ENCODE data around the gene SYNGR4. TPM values are rescaled to one million over a fixed set of nuclear protein-coding genes. Genes with fewer than 3 reads are reported as not detected.

The SYNGR4 gene
- total RNA-seq, 6 donors from 2014 or later: not detected

- no peak overlapping the region for H3K4me3 ChIP-seq
- H3K4me1 ChIP-seq: no peaks in the 10 kb centered on the region
- no peaks in the 10 kb centered on the region for H3K9me3 ChIP-seq
- H3K27me3 ChIP-seq: no peaks in the 10 kb centered on the region
- DNase-seq: no peak
- WGBS, 2 donors: 83 to 98% methylated on average over 2 of the region's 2 CpGs
- H3K36me3 ChIP-seq: peaks cover 0 to 7% (median 0%) of the 10 kb centered on the region in 4 donors
- no peak for TF ChIP-seq POLR2A (IDR thresholded peaks at IDR 0.05)
- no peak for TF ChIP-seq POLR2AphosphoS5 (IDR thresholded peaks at IDR 0.05)
- TF ChIP-seq EP300 (IDR thresholded peaks at IDR 0.05): no peak
- no peak for TF ChIP-seq CTCF (IDR thresholded peaks at IDR 0.05)
- no peak overlapping the region for H3K27ac ChIP-seq
- ATAC-seq (ENCODE audit: low FRiP score in 2 of 2): no peak
These were observed 18.0 kb upstream of the SYNGR4 start for GRCh38 chr19:48346191-48346590.

- H3K36me3 ChIP-seq: peaks cover 0 to 3% (median 0%) of the 10 kb centered on the region in 4 donors
- DNase-seq (no peak), ATAC-seq (ENCODE audit: low FRiP score in 2 of 2) (no peak)
- TF ChIP-seq CTCF (IDR thresholded peaks at IDR 0.05): no peak
- TF ChIP-seq POLR2AphosphoS5 (IDR thresholded peaks at IDR 0.05): no peak
- no peak for TF ChIP-seq EP300 (IDR thresholded peaks at IDR 0.05)
- no peak for TF ChIP-seq POLR2A (IDR thresholded peaks at IDR 0.05)
- 60 to 63% methylated on average over 5 of the region's 5 CpGs for WGBS, 2 donors
- no peak overlapping the region for H3K4me3 ChIP-seq
- no peak overlapping the region for H3K27ac ChIP-seq
- H3K4me1 ChIP-seq: no peaks in the 10 kb centered on the region
- H3K27me3 ChIP-seq: no peaks in the 10 kb centered on the region
- no peaks in the 10 kb centered on the region for H3K9me3 ChIP-seq
These were observed 16.1 kb upstream of the SYNGR4 start for GRCh38 chr19:48348045-48348444.

- DNase-seq (no peak), ATAC-seq (ENCODE audit: low FRiP score in 2 of 2) (no peak)
- no peak overlapping the region for H3K4me3 ChIP-seq
- H3K27me3 ChIP-seq: no peaks in the 10 kb centered on the region
- no peak overlapping the region for H3K27ac ChIP-seq
- peaks cover 0 to 3% (median 0%) of the 10 kb centered on the region in 4 donors for H3K36me3 ChIP-seq
- TF ChIP-seq CTCF (IDR thresholded peaks at IDR 0.05) (no peak), POLR2A (IDR thresholded peaks at IDR 0.05) (no peak), POLR2AphosphoS5 (IDR thresholded peaks at IDR 0.05) (no peak), EP300 (IDR thresholded peaks at IDR 0.05) (no peak)
- WGBS, 2 donors: 92 to 93% methylated on average over 7 of the region's 7 CpGs
- H3K9me3 ChIP-seq: no peaks in the 10 kb centered on the region
- H3K4me1 ChIP-seq: no peaks in the 10 kb centered on the region
These were observed 15.4 kb upstream of the SYNGR4 start for GRCh38 chr19:48348737-48349136.

- WGBS, 2 donors: 92 to 94% methylated on average over 5 of the region's 5 CpGs
- no peaks in the 10 kb centered on the region for H3K9me3 ChIP-seq
- H3K27ac ChIP-seq: no peak overlapping the region
- H3K27me3 ChIP-seq: no peaks in the 10 kb centered on the region
- DNase-seq (no peak), ATAC-seq (ENCODE audit: low FRiP score in 2 of 2) (no peak)
- H3K4me3 ChIP-seq: no peak overlapping the region
- H3K36me3 ChIP-seq: no peaks in the 10 kb centered on the region
- no peaks in the 10 kb centered on the region for H3K4me1 ChIP-seq
- TF ChIP-seq CTCF (IDR thresholded peaks at IDR 0.05): no peak
- no peak for TF ChIP-seq EP300 (IDR thresholded peaks at IDR 0.05)
- no peak for TF ChIP-seq POLR2AphosphoS5 (IDR thresholded peaks at IDR 0.05)
- no peak for TF ChIP-seq POLR2A (IDR thresholded peaks at IDR 0.05)
These were observed 13.3 kb upstream of the SYNGR4 start for GRCh38 chr19:48350856-48351255.

GRCh38 chr19:48351341-48351752, 12.8 kb upstream of the SYNGR4 start:
- Histone ChIP-seq H3K36me3 (no peaks in the 10 kb centered on the region), H3K4me1 (no peaks in the 10 kb centered on the region), H3K9me3 (no peaks in the 10 kb centered on the region), H3K27ac (no peak overlapping the region), H3K4me3 (no peak overlapping the region), H3K27me3 (no peaks in the 10 kb centered on the region)
- 43 to 54% methylated on average over 6 to 8 of the region's 8 CpGs for WGBS, 2 donors
- ATAC-seq (ENCODE audit: low FRiP score in 2 of 2) (peak; percentile 76 to 84), DNase-seq (peak; percentile 77 to 84)
- TF ChIP-seq POLR2AphosphoS5 (IDR thresholded peaks at IDR 0.05) (no peak), CTCF (IDR thresholded peaks at IDR 0.05) (peak; percentile 67 to 93 (median 74)), EP300 (IDR thresholded peaks at IDR 0.05) (no peak), POLR2A (IDR thresholded peaks at IDR 0.05) (no peak)

Measured in upper lobe of left lung (tissue), 6 donors.